ENCODE results near the gene NDRG3. TPM values are rescaled to one million over a fixed set of nuclear protein-coding genes. Genes with fewer than 3 reads are reported as not detected.
"Not testable (repeated sequence)": the region's sequence is repeated elsewhere in the genome, so short reads cannot be mapped to it uniquely, and the experiment has no call there.

NDRG3 gene
- total RNA-seq, 1 donor from 2014 or later: 27.7 TPM

DNA sequence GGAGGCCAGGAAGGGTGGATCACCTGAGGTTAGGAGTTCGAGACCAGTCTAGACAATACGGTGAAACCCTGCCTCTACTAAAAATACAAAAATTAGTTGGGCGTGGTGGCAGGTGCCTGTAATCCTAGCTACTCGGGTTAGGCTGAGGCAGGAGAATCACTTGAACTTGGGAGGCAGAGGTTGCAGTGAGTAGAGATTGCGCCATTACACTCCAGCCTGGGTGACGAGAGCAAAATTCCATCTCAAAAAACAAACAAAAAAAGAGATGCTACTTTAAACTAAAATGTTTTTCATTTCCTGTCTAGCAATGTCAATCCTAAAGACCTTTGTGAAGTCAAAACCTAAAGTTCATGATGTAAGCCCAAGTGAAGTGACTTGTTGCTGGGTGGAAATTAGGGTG lies 14.8 kb upstream of the NDRG3 start:
- DNase-seq (ENCODE audit: low spot score): no peak

- DNase-seq (ENCODE audit: low spot score): no peak
These were observed 12.4 kb upstream of the NDRG3 start for GRCh38 chr20:36758276-36758675.

DNA sequence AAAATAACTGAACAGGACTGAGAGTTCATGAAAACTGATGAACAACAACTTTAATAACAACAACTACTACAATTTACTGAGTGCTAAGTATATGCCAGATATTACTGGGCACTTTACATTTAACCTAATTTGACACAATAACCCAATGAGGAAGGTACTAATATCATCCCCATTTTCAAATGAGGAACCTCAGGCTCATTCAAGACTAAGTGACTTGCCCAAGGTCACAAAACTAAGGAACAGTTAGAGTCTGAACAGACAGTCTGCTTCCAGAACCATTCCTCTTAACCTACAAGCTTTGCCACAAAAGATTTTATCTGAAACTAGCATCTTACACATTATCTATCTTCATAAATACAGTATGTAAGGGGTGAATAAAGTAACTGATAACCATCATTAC lies 10.6 kb upstream of the NDRG3 start:
- DNase-seq (ENCODE audit: low spot score): no peak

GRCh38 chr20:36754656-36755222 lies 8.8 kb upstream of the NDRG3 start:
- DNase-seq (ENCODE audit: low spot score): peak; percentile 45

DNA sequence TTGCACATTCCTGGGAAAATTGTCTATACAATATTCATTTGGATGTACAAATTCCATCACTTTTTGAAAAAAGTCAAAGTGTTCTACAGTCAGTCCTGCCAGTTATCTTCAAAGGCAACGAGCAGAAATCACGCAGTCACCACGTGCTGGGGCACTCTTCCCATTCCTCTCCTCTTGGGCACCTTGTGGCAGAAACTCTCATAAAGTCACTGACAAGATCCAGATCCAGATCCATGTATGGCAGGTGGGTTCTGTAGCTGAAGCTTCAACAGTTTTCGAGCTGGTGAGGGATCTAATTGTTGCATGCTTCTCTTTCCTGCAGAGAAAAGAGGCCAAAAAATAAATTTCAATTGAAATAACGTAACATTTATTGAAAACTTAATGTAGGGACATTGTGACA lies 6.7 kb upstream of the NDRG3 start:
- no peak for DNase-seq (ENCODE audit: low spot score)

- DNase-seq (ENCODE audit: low spot score): no peak
These were observed 510 bp downstream of the NDRG3 start for GRCh38 chr20:36745234-36745926.

DNA sequence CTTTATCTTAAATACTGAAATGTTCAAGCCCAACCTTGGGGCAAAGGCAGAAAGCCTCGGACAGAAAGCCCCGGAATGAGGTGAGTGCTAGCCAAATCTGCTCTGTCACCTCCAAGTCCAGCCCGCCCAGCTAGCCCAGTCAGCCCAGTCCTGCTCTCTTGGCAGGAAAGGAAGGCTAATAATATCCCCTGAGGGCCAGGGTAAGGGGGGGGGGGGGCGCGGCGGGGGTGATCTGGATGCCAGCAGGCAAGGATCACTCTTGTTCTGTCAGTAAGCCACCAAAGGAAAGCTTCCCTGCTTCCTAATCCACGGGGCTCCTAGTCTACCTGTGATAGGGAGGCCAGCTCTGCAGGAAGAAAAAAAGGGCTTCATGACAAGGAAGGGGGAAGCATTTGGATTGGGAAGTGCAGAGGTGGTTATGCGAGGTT lies 1.1 kb downstream of the NDRG3 start:
- no peak for DNase-seq (ENCODE audit: low spot score)

GRCh38 chr20:36744243-36744642 lies 1.6 kb downstream of the NDRG3 start:
- DNase-seq (ENCODE audit: low spot score): no peak

DNA sequence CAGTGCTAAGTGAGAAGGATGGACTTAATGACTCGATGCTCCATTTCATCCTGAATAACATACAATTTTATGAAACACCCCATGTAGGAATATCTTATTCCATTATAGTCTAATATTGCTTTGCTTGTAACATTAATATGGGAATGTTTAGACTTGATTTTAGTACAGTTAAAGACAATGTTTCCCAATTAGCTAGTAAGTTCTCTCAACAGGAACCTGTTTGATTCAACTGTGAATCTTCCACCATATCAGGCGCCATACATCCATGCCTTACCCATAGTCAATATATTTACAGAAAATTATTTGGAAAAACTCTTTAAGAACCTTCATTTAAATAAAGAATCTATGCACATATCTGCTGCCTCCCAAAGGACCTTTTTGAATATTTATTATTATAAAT lies 3.3 kb downstream of the NDRG3 start:
- DNase-seq (ENCODE audit: low spot score): no peak

DNA sequence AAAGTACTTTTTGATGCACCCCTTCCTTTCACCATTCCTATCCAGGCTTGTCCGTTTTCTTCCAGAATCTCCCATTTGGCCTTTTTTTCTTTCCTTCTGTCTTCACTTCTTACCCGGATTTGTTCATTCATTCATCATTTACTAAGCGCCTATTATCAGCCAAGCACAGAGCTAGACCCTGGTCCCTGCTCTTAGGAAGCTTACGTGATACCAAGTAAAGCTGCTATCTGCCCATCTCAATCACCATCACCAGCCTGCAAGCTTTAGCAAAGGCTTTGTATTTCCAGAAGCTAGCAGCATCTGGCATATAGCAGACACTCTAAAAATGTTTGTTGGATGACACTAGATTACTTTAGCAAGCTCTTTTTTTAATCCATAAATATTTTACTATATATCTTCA lies 4.8 kb downstream of the NDRG3 start:
- no peak for DNase-seq (ENCODE audit: low spot score)

- no peak for DNase-seq (ENCODE audit: low spot score)
These were observed 8.7 kb downstream of the NDRG3 start for GRCh38 chr20:36737183-36737499.

DNA sequence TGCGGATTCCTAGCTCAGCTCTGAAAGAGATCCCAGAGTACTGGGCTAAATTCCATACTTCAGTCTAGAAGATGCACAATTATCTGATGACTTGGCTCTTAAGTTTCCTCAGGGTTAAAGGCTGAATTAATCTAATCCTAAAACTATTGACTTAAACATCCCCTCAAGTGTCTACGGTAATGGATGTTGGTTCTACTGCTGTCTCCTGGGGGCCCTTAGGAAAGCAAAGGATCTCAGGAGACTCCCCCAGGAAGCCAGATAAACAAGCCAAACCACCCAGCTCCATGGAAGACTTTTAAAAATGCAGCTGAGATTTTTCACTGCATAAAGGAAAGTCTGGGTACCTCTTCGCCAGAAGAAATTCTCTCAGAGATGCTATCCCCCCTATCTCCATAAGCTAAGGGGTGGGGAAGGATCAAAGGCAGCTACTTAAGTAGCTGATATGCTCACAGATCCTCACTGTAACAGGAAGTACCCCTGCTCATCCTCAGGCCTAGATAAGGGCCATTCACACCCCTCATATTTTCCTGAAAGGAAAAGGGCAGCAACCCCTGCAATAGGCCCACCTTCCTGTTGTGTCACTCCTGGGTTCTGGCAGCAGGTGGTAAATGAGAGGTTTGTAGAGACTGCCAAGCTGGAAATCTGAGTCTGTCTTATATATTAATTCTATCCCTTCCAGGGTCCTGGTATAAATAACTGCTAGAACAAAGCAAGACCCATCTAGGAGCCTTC lies 9.3 kb downstream of the NDRG3 start:
- DNase-seq (ENCODE audit: low spot score): no peak

- DNase-seq (ENCODE audit: low spot score): no peak
These were observed 13.4 kb downstream of the NDRG3 start for GRCh38 chr20:36732456-36732855.

GRCh38 chr20:36728986-36729385 lies 16.9 kb downstream of the NDRG3 start:
- DNase-seq (ENCODE audit: low spot score): no peak

GRCh38 chr20:36726168-36726567 lies 19.7 kb downstream of the NDRG3 start:
- no peak for DNase-seq (ENCODE audit: low spot score)

- no peak for DNase-seq (ENCODE audit: low spot score)
These were observed 25.4 kb downstream of the NDRG3 start for GRCh38 chr20:36720510-36720909.

DNA sequence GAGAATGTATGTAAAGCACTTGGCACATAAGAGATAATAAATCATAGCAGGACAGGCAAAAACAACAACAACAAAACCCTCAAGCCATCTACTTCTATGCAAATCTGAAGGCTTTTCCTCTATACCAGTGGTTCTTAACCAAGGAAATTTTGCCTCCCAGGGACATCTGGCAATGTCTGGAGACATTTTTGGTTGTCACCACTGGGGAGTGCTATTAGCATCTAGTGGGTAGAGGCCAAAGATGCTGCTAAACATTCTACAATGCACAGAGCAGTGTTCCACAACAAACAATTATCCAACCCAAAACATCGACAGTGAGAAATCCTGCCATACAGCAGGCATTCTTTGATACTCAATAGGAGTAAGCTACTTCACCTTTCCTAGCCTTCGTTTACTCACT lies 28.2 kb downstream of the NDRG3 start:
- no peak for DNase-seq (ENCODE audit: low spot score)

DNA sequence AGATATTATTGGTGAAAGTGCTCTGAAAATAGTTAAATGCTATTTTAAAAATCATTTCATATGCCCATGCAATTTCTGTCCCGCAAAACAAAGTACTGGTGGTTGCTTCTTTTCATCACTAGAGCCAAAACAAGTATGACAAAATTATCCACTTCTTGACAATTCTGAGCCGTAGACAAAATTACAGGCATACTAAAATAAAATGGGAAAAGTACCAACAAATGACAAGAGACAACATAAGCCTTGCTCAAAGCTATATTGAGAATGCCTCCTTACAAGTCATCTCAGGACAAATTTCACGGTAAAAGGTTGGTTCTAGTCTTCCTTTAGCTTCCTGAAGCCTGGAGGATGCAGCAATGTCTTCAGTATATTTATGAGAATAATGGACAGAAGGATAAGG lies 28.9 kb downstream of the NDRG3 start:
- no peak for DNase-seq (ENCODE audit: low spot score)

DNA sequence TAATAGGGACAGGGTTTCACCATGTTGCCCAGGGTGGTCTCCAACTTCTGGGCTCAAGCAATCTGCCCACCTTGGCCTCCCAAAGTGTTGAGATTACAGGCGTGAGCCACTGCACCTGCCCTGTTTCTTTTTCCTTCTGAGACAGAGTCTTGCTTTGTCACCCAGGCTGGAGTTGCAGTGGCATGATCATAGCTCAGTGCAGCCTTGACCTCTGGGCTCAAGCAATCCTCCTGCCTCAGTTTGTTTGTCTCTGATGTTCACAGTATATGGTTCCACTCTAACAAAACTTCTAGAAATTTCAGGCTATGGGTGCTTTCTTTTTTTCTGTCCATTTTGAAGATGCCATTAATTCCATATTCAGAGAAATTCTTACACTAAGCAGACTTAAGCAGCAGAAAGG lies 33.1 kb downstream of the NDRG3 start:
- no peak for DNase-seq (ENCODE audit: low spot score)

GRCh38 chr20:36709126-36709525 lies 36.8 kb downstream of the NDRG3 start:
- DNase-seq (ENCODE audit: low spot score): no peak

- DNase-seq (ENCODE audit: low spot score): no peak
These were observed 42.4 kb downstream of the NDRG3 start for GRCh38 chr20:36703530-36703929.

GRCh38 chr20:36700438-36700837 lies 45.5 kb downstream of the NDRG3 start:
- no peak for DNase-seq (ENCODE audit: low spot score)

- DNase-seq (ENCODE audit: low spot score): not testable (repeated sequence)
These were observed 50.4 kb downstream of the NDRG3 start for GRCh38 chr20:36695467-36695866.
